PFSK-1 (cell line): ENCODE data around the gene RGS17.

Experiments
- POLR2AphosphoS5 ChIP-seq: IDR thresholded peaks from 2 replicates; pipeline ENCODE4 v1.6.1; 2012; ENCODE audit warnings: low read depth, mild to moderate bottlenecking, control low read depth, low read length, moderate library complexity
- SIN3A ChIP-seq: IDR thresholded peaks from 2 replicates; pipeline ENCODE4 v1.6.1; 2012; ENCODE audit warnings: mild to moderate bottlenecking, low read length, moderate library complexity, borderline replicate concordance; ENCODE audit not compliant: insufficient read depth
- TAF1 ChIP-seq: IDR thresholded peaks from 2 replicates; pipeline ENCODE4 v1.6.1; 2012; ENCODE audit warnings: low read length, control low read depth, borderline replicate concordance; ENCODE audit not compliant: insufficient read depth
- TF ChIP-seq, protein P1 (sequence below), 2 experiments: IDR thresholded peaks; 2 replicates each; pipeline versions ENCODE4 v1.6.1 to v1.8.0; 2011 to 2012; ENCODE audit warnings: low read depth in 2 of 2, low read length in 2 of 2, control low read depth in 1 of 2, inconsistent platforms in 1 of 2, mild to moderate bottlenecking in 1 of 2, moderate library complexity in 1 of 2; ENCODE audit not compliant: insufficient read depth in 1 of 2

DNA sequence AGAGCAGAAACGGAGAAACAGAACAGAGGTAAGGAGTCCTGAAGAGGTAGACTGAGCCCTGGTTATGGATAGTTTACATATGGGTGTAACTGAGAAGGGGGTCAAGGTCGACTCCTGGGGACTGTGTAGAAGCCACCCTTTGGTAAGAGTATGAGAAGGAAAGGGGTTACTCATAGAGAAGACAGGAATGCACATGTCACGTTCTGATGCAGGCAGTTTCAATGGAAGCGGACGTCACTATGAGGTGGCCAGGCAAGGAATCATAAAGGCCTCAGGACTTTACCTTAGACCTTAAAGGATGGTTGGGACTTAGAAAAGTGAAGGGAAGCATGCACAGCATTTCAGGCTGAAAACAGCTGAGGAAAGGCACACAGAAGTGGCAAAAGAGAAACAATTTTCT, 25.1 kb downstream of the RGS17 start:
- TF ChIP-seq TAF1 (no peak), SIN3A (no peak), POLR2AphosphoS5 (no peak)
- TF ChIP-seq, protein P1, sequence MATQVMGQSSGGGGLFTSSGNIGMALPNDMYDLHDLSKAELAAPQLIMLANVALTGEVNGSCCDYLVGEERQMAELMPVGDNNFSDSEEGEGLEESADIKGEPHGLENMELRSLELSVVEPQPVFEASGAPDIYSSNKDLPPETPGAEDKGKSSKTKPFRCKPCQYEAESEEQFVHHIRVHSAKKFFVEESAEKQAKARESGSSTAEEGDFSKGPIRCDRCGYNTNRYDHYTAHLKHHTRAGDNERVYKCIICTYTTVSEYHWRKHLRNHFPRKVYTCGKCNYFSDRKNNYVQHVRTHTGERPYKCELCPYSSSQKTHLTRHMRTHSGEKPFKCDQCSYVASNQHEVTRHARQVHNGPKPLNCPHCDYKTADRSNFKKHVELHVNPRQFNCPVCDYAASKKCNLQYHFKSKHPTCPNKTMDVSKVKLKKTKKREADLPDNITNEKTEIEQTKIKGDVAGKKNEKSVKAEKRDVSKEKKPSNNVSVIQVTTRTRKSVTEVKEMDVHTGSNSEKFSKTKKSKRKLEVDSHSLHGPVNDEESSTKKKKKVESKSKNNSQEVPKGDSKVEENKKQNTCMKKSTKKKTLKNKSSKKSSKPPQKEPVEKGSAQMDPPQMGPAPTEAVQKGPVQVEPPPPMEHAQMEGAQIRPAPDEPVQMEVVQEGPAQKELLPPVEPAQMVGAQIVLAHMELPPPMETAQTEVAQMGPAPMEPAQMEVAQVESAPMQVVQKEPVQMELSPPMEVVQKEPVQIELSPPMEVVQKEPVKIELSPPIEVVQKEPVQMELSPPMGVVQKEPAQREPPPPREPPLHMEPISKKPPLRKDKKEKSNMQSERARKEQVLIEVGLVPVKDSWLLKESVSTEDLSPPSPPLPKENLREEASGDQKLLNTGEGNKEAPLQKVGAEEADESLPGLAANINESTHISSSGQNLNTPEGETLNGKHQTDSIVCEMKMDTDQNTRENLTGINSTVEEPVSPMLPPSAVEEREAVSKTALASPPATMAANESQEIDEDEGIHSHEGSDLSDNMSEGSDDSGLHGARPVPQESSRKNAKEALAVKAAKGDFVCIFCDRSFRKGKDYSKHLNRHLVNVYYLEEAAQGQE (IDR thresholded peaks at IDR 0.05; ENCODE audit: insufficient read depth in 1 of 2, low read depth in 2 of 2, low read length in 2 of 2) = no peak
